ENCODE results near the gene CEP135. TPM values are rescaled to one million over a fixed set of nuclear protein-coding genes. Genes with fewer than 3 reads are reported as not detected.
"Not testable (repeated sequence)": the region's sequence is repeated elsewhere in the genome, so short reads cannot be mapped to it uniquely, and the experiment has no call there.

The CEP135 gene
- total RNA-seq, 2 donors from 2014 or later = 4.0 to 7.3 TPM

- Histone ChIP-seq H3K9me3 (no peaks in the 10 kb centered on the region), H3K4me3 (no peak overlapping the region), H3K27ac (no peak overlapping the region), H3K27me3 (no peaks in the 10 kb centered on the region), H3K36me3 (no peaks in the 10 kb centered on the region), H3K9ac (ENCODE audit: low read depth in 2 of 2, low read length in 2 of 2) (no peak overlapping the region), H3K4me1 (no peaks in the 10 kb centered on the region)
- intact Hi-C loops (cut with DNase I) = no loop called here
- TF ChIP-seq CTCF (IDR thresholded peaks at IDR 0.05) = no peak
- DNase-seq = no peak
Observed at GRCh38 chr4:55931043-55931442, 17.7 kb upstream of the CEP135 start.

GRCh38 chr4:55931833-55932232 is 16.9 kb upstream of the CEP135 start:
- no peak for TF ChIP-seq CTCF (IDR thresholded peaks at IDR 0.05)
- intact Hi-C loops (cut with DNase I) = no loop called here
- no peak for DNase-seq
- Histone ChIP-seq H3K4me1 (no peaks in the 10 kb centered on the region), H3K9me3 (no peaks in the 10 kb centered on the region), H3K4me3 (no peak overlapping the region), H3K27me3 (no peaks in the 10 kb centered on the region), H3K9ac (ENCODE audit: low read depth in 2 of 2, low read length in 2 of 2) (no peak overlapping the region), H3K27ac (no peak overlapping the region), H3K36me3 (no peaks in the 10 kb centered on the region)

- no peaks in the 10 kb centered on the region for H3K36me3 ChIP-seq
- no peaks in the 10 kb centered on the region for H3K27me3 ChIP-seq
- TF ChIP-seq CTCF (IDR thresholded peaks at IDR 0.05) = no peak
- no peak for DNase-seq
- H3K4me3 ChIP-seq = no peak overlapping the region
- no peaks in the 10 kb centered on the region for H3K9me3 ChIP-seq
- no peak overlapping the region for H3K27ac ChIP-seq
- no peaks in the 10 kb centered on the region for H3K4me1 ChIP-seq
- H3K9ac ChIP-seq (ENCODE audit: low read depth in 2 of 2, low read length in 2 of 2) = no peak overlapping the region
- intact Hi-C loops (cut with DNase I) = no loop called here
Observed at GRCh38 chr4:55932511-55932910, 16.2 kb upstream of the CEP135 start.

GRCh38 chr4:55933611-55934010 is 15.1 kb upstream of the CEP135 start:
- Histone ChIP-seq H3K9ac (ENCODE audit: low read depth in 2 of 2, low read length in 2 of 2) (no peak overlapping the region), H3K36me3 (no peaks in the 10 kb centered on the region), H3K27me3 (no peaks in the 10 kb centered on the region), H3K4me1 (no peaks in the 10 kb centered on the region), H3K9me3 (no peaks in the 10 kb centered on the region), H3K4me3 (no peak overlapping the region), H3K27ac (no peak overlapping the region)
- TF ChIP-seq CTCF (IDR thresholded peaks at IDR 0.05) = no peak
- DNase-seq = no peak
- intact Hi-C loops (cut with DNase I) = no loop called here

- intact Hi-C loops (cut with DNase I); H3K9me3 ChIP-seq; H3K27me3 ChIP-seq; H3K4me3 ChIP-seq; H3K27ac ChIP-seq; H3K4me1 ChIP-seq; H3K36me3 ChIP-seq; H3K9ac ChIP-seq (ENCODE audit: low read depth in 2 of 2, low read length in 2 of 2); DNase-seq: not testable (repeated sequence)
Observed at GRCh38 chr4:55935907-55936306, 12.8 kb upstream of the CEP135 start.

GRCh38 chr4:55938481-55938880 is 10.3 kb upstream of the CEP135 start:
- Histone ChIP-seq H3K36me3 (no peaks in the 10 kb centered on the region), H3K9ac (ENCODE audit: low read depth in 2 of 2, low read length in 2 of 2) (no peak overlapping the region), H3K4me1 (no peaks in the 10 kb centered on the region), H3K27ac (no peak overlapping the region), H3K4me3 (no peak overlapping the region), H3K9me3 (no peaks in the 10 kb centered on the region), H3K27me3 (no peaks in the 10 kb centered on the region)
- intact Hi-C loops (cut with DNase I) = no loop called here
- no peak for TF ChIP-seq CTCF (IDR thresholded peaks at IDR 0.05)
- no peak for DNase-seq

All from colonic mucosa (tissue), 4 donors.